Gastrocnemius medialis (tissue), 4 donors: ENCODE data around the gene MON1B. TPM values are rescaled to one million over a fixed set of nuclear protein-coding genes. Genes with fewer than 3 reads are reported as not detected.
"Not testable (repeated sequence)": the region's sequence is repeated elsewhere in the genome, so short reads cannot be mapped to it uniquely, and the experiment has no call there.

Source experiments
- ATAC-seq, 2 donors: fragments of 150-250 bp; one replicate each; pipeline ENCODE4 v1.9.1; 2016
- DNase-seq, 2 donors: peaks; one replicate each; pipeline ENCODE4 v3.0.0-alpha.2; 2019
- H3K27ac ChIP-seq, 4 donors: fragments of 200-600 bp; sonication (generic); 1 replicate in 1 of 4; 2 replicates in 3 of 4; pipeline ENCODE4 v1.5.1; 2016 to 2018; ENCODE audit warnings: mild to moderate bottlenecking in 2 of 4, moderate library complexity in 1 of 4
- H3K27me3 ChIP-seq, 3 donors: fragments of 200-600 bp; sonication (generic) in 2 of 3; 1 replicate in 1 of 3; 2 replicates in 2 of 3; pipeline versions ENCODE4 v1.5.1 to v1.6.0; 2016 to 2019; ENCODE audit warnings: mild to moderate bottlenecking in 1 of 3, moderate library complexity in 1 of 3
- H3K36me3 ChIP-seq, 2 donors: fragments of 200-600 bp; sonication (generic) in 1 of 2; one replicate each; pipeline ENCODE4 v1.5.1; 2017 to 2018
- H3K4me1 ChIP-seq, 2 donors: fragments of 200-600 bp; sonication (generic) in 1 of 2; one replicate each; pipeline ENCODE4 v1.5.1; 2016 to 2017; ENCODE audit warnings: mild to moderate bottlenecking in 2 of 2
- H3K4me3 ChIP-seq, 4 donors: fragments of 200-600 bp; sonication (generic) in 3 of 4; 1 replicate in 1 of 4; 2 replicates in 3 of 4; pipeline ENCODE4 v1.5.1; 2016 to 2019; ENCODE audit warnings: mild to moderate bottlenecking in 2 of 4
- H3K9me3 ChIP-seq, 3 donors: fragments of 200-600 bp; sonication (generic) in 2 of 3; 1 replicate in 1 of 3; 2 replicates in 2 of 3; pipeline ENCODE4 v1.5.1; 2016 to 2019
- POLR2A ChIP-seq, 2 donors: fragments of 450-650 bp; IDR thresholded peaks; one replicate each; pipeline ENCODE4 v1.6.1; 2017; ENCODE audit warnings: antibody characterized with exemption in 2 of 2, mild to moderate bottlenecking in 2 of 2, moderate library complexity in 2 of 2
- in situ Hi-C, 4 donors: fragments of 200-750 bp; cut with MboI; loops; one replicate each; pipeline versions ENCODE4 v1.15.0 to v1.8.0; 2017; ENCODE audit warnings: low sequenced_read_pairs in 4 of 4
- intact Hi-C: fragments of 100-400 bp; cut with DNase I; formaldehyde crosslinking; loops from one replicate; pipeline ENCODE4 v1.15.1; 2023; ENCODE audit warnings: low total_unique reads
- total RNA-seq, 4 donors: library from RNA; depleted of rRNA; stranded (reverse); fragments of >200 nt; gene quantifications; one replicate each; pipeline versions ENCODE4 v1.1.0 to v1.2.3, GENCODE V29; 2016
- TF ChIP-seq, protein P1 (sequence below), 5 experiments: fragments of 450-650 bp in 3 of 5; fragments of 200-600 bp in 2 of 5; sonication (generic) in 2 of 5; IDR thresholded peaks in 4 of 5; conservative IDR thresholded peaks in 1 of 5; 1 replicate in 4 of 5; 2 replicates in 1 of 5; pipeline ENCODE4 v1.5.1; 2016 to 2019; ENCODE audit warnings: antibody characterized with exemption in 5 of 5, mild to moderate bottlenecking in 3 of 5, moderate library complexity in 3 of 5

The MON1B gene
- total RNA-seq, 4 donors from 2014 or later: 6.6 to 14.6 (median 10.6) TPM

DNA sequence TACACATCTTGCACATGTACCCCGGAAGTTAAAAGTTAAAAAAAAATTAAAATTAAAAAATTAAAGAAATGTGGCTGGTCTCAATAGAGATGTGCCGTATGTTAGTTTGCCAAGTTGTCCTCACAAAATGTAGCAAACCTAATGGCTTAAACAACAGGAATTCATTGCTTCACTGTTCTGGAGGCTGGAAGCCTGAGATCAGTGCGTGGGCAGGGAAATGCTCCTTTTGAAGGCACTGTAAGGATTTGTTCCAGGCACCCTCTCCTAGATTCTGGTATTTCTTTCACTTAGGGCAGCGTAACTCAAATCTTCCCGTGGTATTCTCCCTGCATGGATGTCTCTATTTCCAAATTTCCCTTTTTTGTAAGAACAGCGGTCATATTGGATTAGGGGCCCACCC is 32.7 kb upstream of the MON1B start:
- ATAC-seq (no peak), DNase-seq (no peak)
- intact Hi-C loops: no loop called here
- Histone ChIP-seq H3K4me3 (no peak overlapping the region), H3K4me1 (no peaks in the 10 kb centered on the region), H3K27me3 (peaks cover 0 to 3% (median 0%) of the 10 kb centered on the region in 3 donors), H3K9me3 (no peaks in the 10 kb centered on the region), H3K27ac (no peak overlapping the region), H3K36me3 (no peaks in the 10 kb centered on the region)
- in situ Hi-C loops: loop anchor here in 1 of 4 donors (25.0 kb wide), 1 partner anchor 1371 kb away; no protein-coding TSS in a partner anchor
- TF ChIP-seq POLR2A (IDR thresholded peaks at IDR 0.05): no peak
- TF ChIP-seq, protein P1, sequence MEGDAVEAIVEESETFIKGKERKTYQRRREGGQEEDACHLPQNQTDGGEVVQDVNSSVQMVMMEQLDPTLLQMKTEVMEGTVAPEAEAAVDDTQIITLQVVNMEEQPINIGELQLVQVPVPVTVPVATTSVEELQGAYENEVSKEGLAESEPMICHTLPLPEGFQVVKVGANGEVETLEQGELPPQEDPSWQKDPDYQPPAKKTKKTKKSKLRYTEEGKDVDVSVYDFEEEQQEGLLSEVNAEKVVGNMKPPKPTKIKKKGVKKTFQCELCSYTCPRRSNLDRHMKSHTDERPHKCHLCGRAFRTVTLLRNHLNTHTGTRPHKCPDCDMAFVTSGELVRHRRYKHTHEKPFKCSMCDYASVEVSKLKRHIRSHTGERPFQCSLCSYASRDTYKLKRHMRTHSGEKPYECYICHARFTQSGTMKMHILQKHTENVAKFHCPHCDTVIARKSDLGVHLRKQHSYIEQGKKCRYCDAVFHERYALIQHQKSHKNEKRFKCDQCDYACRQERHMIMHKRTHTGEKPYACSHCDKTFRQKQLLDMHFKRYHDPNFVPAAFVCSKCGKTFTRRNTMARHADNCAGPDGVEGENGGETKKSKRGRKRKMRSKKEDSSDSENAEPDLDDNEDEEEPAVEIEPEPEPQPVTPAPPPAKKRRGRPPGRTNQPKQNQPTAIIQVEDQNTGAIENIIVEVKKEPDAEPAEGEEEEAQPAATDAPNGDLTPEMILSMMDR (IDR thresholded peaks at IDR 0.05 in 4 of 5, conservative IDR thresholded peaks at IDR 0.05 in 1 of 5): no peak

DNA sequence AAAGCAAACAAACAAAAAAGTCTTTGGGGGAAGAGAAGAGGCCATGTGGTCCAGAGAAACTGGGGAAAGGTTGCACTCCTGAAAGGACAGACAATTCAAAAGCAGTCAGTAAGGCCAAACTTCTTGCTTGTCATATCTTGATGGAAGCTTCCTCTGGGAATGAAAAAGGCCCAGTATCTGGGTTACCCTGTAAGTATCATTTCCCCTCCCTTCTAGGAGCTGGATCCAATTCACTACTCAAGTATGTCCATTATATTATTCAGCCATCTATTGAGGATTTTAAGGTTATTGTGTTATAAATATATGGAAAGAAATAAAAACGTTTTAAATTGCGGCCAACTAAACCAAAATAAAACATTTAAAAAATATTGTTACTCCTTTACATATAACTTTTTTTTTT is 26.0 kb upstream of the MON1B start:
- no peaks in the 10 kb centered on the region for H3K4me1 ChIP-seq
- H3K27ac ChIP-seq: no peak overlapping the region
- H3K27me3 ChIP-seq: no peaks in the 10 kb centered on the region
- no peak for ATAC-seq
- TF ChIP-seq POLR2A (IDR thresholded peaks at IDR 0.05): no peak
- TF ChIP-seq, protein P1 (IDR thresholded peaks at IDR 0.05 in 4 of 5, conservative IDR thresholded peaks at IDR 0.05 in 1 of 5): no peak
- no peaks in the 10 kb centered on the region for H3K9me3 ChIP-seq
- in situ Hi-C loops: loop anchor here in 1 of 4 donors (25.0 kb wide), 1 partner anchor 1378 kb away; no protein-coding TSS in a partner anchor
- intact Hi-C loops: no loop called here
- no peaks in the 10 kb centered on the region for H3K36me3 ChIP-seq
- DNase-seq: no peak
- no peak overlapping the region for H3K4me3 ChIP-seq

DNA sequence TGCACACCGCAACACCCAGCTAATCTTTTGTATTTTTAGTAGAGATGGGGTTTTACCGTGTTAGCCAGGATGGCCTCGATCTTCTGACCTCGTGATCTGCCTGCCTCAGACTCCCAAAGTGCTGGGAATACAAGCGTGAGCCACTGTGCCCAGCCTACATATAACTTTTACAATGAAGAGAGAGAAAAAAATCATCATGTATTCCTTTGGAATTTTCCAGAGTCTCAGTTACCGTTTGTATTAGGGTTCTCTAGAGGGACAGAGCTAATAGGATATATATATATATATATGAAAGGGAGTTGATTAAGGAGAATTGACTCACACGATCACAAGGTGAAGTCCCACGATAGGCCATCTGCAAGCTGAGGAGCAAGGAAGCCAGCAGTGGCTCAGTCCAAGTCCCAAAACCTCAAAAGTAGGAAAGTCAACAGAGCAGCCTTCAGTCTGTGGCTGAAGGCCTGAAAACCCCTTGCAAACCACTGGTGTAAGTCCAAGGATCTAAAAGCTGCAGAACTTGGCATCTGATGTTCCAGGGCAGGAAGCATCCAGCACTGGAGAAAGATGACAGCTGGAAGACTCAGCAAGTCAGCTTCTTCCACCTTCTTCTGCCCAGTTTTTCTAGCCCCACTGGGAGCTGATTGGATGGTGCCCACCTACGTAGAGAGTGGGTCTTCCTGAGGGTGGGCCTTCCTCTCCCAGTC is 25.3 kb upstream of the MON1B start:
- ATAC-seq, DNase-seq: not testable (repeated sequence)

DNA sequence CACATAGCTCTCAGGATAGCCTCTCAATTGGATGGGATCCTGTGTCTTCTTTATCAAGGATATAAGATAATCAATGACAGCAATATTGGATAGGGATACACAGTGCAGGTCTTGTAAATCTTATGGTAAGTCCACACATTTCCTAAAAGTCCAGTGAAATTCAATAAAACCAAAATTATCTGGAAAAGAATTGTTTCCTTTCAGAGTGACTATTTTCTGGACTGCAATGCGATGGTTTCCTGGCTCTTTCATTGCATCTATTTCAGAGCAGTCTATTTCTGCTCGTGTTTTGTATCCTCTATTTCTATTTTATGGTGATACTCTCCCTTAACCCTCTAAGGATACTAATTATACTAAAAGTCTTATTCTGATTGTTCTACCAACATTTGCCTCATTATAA is 24.3 kb upstream of the MON1B start:
- Histone ChIP-seq H3K4me3 (no peak overlapping the region), H3K27me3 (no peaks in the 10 kb centered on the region), H3K4me1 (no peaks in the 10 kb centered on the region), H3K27ac (no peak overlapping the region), H3K36me3 (no peaks in the 10 kb centered on the region), H3K9me3 (no peaks in the 10 kb centered on the region)
- no peak for TF ChIP-seq POLR2A (IDR thresholded peaks at IDR 0.05)
- TF ChIP-seq, protein P1 (IDR thresholded peaks at IDR 0.05 in 4 of 5, conservative IDR thresholded peaks at IDR 0.05 in 1 of 5): no peak
- DNase-seq (no peak), ATAC-seq (no peak)
- intact Hi-C loops (no loop called here), in situ Hi-C loops (loop anchor here in 1 of 4 donors (25.0 kb wide), 1 partner anchor 1379 kb away; no protein-coding TSS in a partner anchor)

More for the DNA sequence above, 25.3 kb upstream of the MON1B start:
- H3K4me1 ChIP-seq, H3K27ac ChIP-seq, H3K36me3 ChIP-seq, H3K27me3 ChIP-seq, intact Hi-C loops, H3K4me3 ChIP-seq, H3K9me3 ChIP-seq: not testable (repeated sequence)
- in situ Hi-C loops: loop anchor here in 1 of 4 donors (25.0 kb wide), 1 partner anchor 1378 kb away; no protein-coding TSS in a partner anchor

DNA sequence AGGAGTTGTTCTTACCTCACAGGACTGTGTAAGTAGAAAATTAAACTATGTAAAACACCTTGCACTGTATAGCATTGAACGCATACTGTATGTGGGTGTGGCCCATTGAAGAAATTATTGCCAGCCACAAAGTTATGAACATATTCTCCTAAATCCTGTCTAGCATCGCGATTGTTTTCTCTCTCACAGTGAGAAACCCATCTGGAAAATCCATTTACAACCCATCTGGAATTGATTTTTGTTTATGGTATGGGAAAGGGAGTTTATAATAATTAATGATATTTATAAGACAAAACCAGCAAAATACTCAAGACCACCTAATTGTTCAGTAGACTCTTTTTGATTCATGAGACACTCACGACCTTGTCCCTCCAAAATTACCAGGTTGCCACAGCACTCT is 22.1 kb upstream of the MON1B start:
- Histone ChIP-seq H3K36me3 (no peaks in the 10 kb centered on the region), H3K4me3 (no peak overlapping the region), H3K4me1 (no peaks in the 10 kb centered on the region), H3K27ac (no peak overlapping the region), H3K27me3 (no peaks in the 10 kb centered on the region), H3K9me3 (no peaks in the 10 kb centered on the region)
- intact Hi-C loops (no loop called here), in situ Hi-C loops (loop anchor here in 1 of 4 donors (25.0 kb wide), 1 partner anchor 1382 kb away; no protein-coding TSS in a partner anchor)
- ATAC-seq (no peak), DNase-seq (no peak)
- TF ChIP-seq, protein P1 (IDR thresholded peaks at IDR 0.05 in 4 of 5, conservative IDR thresholded peaks at IDR 0.05 in 1 of 5): no peak
- TF ChIP-seq POLR2A (IDR thresholded peaks at IDR 0.05): no peak
